Measurements from ENCODE around the gene MIA. TPM values are rescaled to one million over a fixed set of nuclear protein-coding genes. Genes with fewer than 3 reads are reported as not detected.

MIA gene
- total and polyA plus RNA-seq, 9 of the 15 experiments (the other 6 are each of a cell fraction or from before 2014, with no cell fraction given): 0.21 TPM; not detected in 8

- peak; percentile 47 for TF ChIP-seq NEUROD1 (IDR thresholded peaks at IDR 0.05; ENCODE audit: borderline replicate concordance, low read depth, low read length, partially characterized antibody)
- TF ChIP-seq BHLHE40 (IDR thresholded peaks at IDR 0.05; ENCODE audit: low read length): peak; percentile 9; the same call in 1 of the 2 replicates
- TF ChIP-seq ZNF232 (CRISPR knock-in tag; IDR thresholded peaks at IDR 0.05): 0 out of 2 replicates have a peak, but pooled peaks have one; percentile 25
- TF ChIP-seq ARID2 (IDR thresholded peaks at IDR 0.05): 0 out of 2 replicates have a peak, but pooled peaks have one; percentile 9
- TF ChIP-seq, protein P1, sequence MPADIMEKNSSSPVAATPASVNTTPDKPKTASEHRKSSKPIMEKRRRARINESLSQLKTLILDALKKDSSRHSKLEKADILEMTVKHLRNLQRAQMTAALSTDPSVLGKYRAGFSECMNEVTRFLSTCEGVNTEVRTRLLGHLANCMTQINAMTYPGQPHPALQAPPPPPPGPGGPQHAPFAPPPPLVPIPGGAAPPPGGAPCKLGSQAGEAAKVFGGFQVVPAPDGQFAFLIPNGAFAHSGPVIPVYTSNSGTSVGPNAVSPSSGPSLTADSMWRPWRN (IDR thresholded peaks at IDR 0.05; ENCODE audit: low read depth): no peak
- TF ChIP-seq ZBTB33 (CRISPR knock-in tag; IDR thresholded peaks at IDR 0.05): peak; percentile 100
- TF ChIP-seq POLR2G (IDR thresholded peaks at IDR 0.05; ENCODE audit: low read depth, low read length): peak; percentile 81
- no peak for TF ChIP-seq GTF3C2 (IDR thresholded peaks at IDR 0.05; ENCODE audit: borderline replicate concordance, extremely low read depth, insufficient read length)
- TF ChIP-seq CREB1 (IDR thresholded peaks at IDR 0.05): peak; percentile 35; the same call in 1 of the 2 replicates
- peak; percentile 82 for TF ChIP-seq CREB1 (CRISPR knock-in tag; IDR thresholded peaks at IDR 0.05)
- TF ChIP-seq EGR1 (conservative IDR thresholded peaks at IDR 0.05): peak; percentile 26; the same call in 1 of the 2 replicates
- TF ChIP-seq SIRT6 (IDR thresholded peaks at IDR 0.05; ENCODE audit: low read depth, low read length): no peak
- TF ChIP-seq SMAD4 (CRISPR knock-in tag; conservative IDR thresholded peaks at IDR 0.05): no peak
- TF ChIP-seq SP1 (CRISPR knock-in tag; IDR thresholded peaks at IDR 0.05): peak; percentile 71
- TF ChIP-seq FOXA3 (CRISPR knock-in tag; conservative IDR thresholded peaks at IDR 0.05 in 1 of 2, IDR thresholded peaks at IDR 0.05 in 1 of 2): 0 out of 4 replicates have a peak, but pooled peaks of 1 of the 2 experiments have one; percentile 23
- TF ChIP-seq POLR2AphosphoS2 (IDR thresholded peaks at IDR 0.05; ENCODE audit: low read length): peak; percentile 35; the same call in 1 of the 2 replicates
- no peak for TF ChIP-seq ZSCAN29 (IDR thresholded peaks at IDR 0.05)
- TF ChIP-seq ESRRA (IDR thresholded peaks at IDR 0.05; ENCODE audit: borderline replicate concordance, low read depth): peak; percentile 46; the same call in 1 of the 2 replicates
These were observed 31.3 kb downstream of the MIA start (continued) for GRCh38 chr19:40806423-40807146.

Measured in K562 (cell line).